Liver (tissue), 9 donors: ENCODE results near the gene DNAJA2. TPM values are rescaled to one million over a fixed set of nuclear protein-coding genes. Genes with fewer than 3 reads are reported as not detected.

Experiments used
- DNase-seq: peaks from one replicate; pipeline ENCODE4 v3.0.0-alpha.2; 2017; ENCODE audit warnings: low spot score
- H3K27ac ChIP-seq, 2 donors: one replicate each; pipeline ENCODE4 v1.7.0; 2013; ENCODE audit warnings: inconsistent platforms in 2 of 2, low read length in 2 of 2, control low read depth in 1 of 2, low read depth in 1 of 2, mild to moderate bottlenecking in 1 of 2
- H3K27me3 ChIP-seq, 4 donors: one replicate each; pipeline versions ENCODE4 v1.6.1 to v1.7.0; 2013; ENCODE audit warnings: low read length in 3 of 4, inconsistent platforms in 1 of 4, mild to moderate bottlenecking in 1 of 4, moderate library complexity in 1 of 4; ENCODE audit not compliant: control insufficient read depth in 4 of 4, insufficient read depth in 4 of 4
- H3K36me3 ChIP-seq, 4 donors: one replicate each; pipeline versions ENCODE4 v1.6.1 to v1.7.0; 2013; ENCODE audit warnings: low read length in 3 of 4, mild to moderate bottlenecking in 3 of 4, low read depth in 1 of 4, moderate library complexity in 1 of 4; ENCODE audit not compliant: control insufficient read depth in 4 of 4, insufficient read depth in 3 of 4
- H3K4me1 ChIP-seq, 4 donors: one replicate each; pipeline versions ENCODE4 v1.6.1 to v1.7.0; 2013; ENCODE audit warnings: low read length in 3 of 4, mild to moderate bottlenecking in 3 of 4, moderate library complexity in 1 of 4; ENCODE audit not compliant: control insufficient read depth in 4 of 4, insufficient read depth in 4 of 4
- H3K4me3 ChIP-seq, 3 donors: one replicate each; pipeline versions ENCODE4 v1.6.1 to v1.7.0; 2013; ENCODE audit warnings: low read length in 3 of 3, control low read depth in 1 of 3, low read depth in 1 of 3, mild to moderate bottlenecking in 1 of 3
- H3K9ac ChIP-seq, 2 donors: one replicate each; pipeline ENCODE4 v1.7.0; 2013; ENCODE audit warnings: low read length in 2 of 2, mild to moderate bottlenecking in 2 of 2, moderate library complexity in 2 of 2, control low read depth in 1 of 2, low read depth in 1 of 2
- H3K9me3 ChIP-seq, 4 donors: one replicate each; pipeline versions ENCODE4 v1.6.1 to v1.7.0; 2013; ENCODE audit warnings: low read length in 3 of 4; ENCODE audit not compliant: control insufficient read depth in 4 of 4
- EGR1 ChIP-seq, 2 donors: IDR thresholded peaks; 2 replicates each; pipeline ENCODE4 v1.6.1; 2016 to 2018; ENCODE audit warnings: antibody characterized with exemption in 2 of 2, low read depth in 2 of 2
- FOXA1 ChIP-seq: IDR thresholded peaks from 2 replicates; pipeline ENCODE4 v1.6.1; 2016; ENCODE audit warnings: antibody characterized with exemption
- FOXA2 ChIP-seq: IDR thresholded peaks from 2 replicates; pipeline ENCODE4 v1.6.1; 2016; ENCODE audit warnings: antibody characterized with exemption
- GABPA ChIP-seq, 2 donors: IDR thresholded peaks in 1 of 2; conservative IDR thresholded peaks in 1 of 2; 2 replicates each; pipeline ENCODE4 v1.6.1; 2016; ENCODE audit warnings: antibody characterized with exemption in 2 of 2, mild to moderate bottlenecking in 1 of 2, moderate library complexity in 1 of 2
- HNF4A ChIP-seq, 2 donors: conservative IDR thresholded peaks; 2 replicates each; pipeline ENCODE4 v1.6.1; 2016; ENCODE audit warnings: antibody characterized with exemption in 2 of 2, mild to moderate bottlenecking in 2 of 2
- HNF4G ChIP-seq: IDR thresholded peaks from 2 replicates; pipeline ENCODE4 v1.6.1; 2016; ENCODE audit warnings: antibody characterized with exemption
- JUND ChIP-seq, 2 donors: IDR thresholded peaks; 2 replicates each; pipeline ENCODE4 v1.6.1; 2016; ENCODE audit warnings: antibody characterized with exemption in 2 of 2
- NR2F2 ChIP-seq: IDR thresholded peaks from 2 replicates; pipeline ENCODE4 v1.6.1; 2016; ENCODE audit warnings: antibody characterized with exemption
- RAD21 ChIP-seq, 2 donors: IDR thresholded peaks; 2 replicates each; pipeline ENCODE4 v1.6.1; 2016; ENCODE audit warnings: antibody characterized with exemption in 2 of 2, mild to moderate bottlenecking in 2 of 2
- RXRA ChIP-seq, 2 donors: IDR thresholded peaks; 2 replicates each; pipeline ENCODE4 v1.6.1; 2017 to 2018; ENCODE audit warnings: antibody characterized with exemption in 2 of 2, mild to moderate bottlenecking in 1 of 2
- SP1 ChIP-seq: IDR thresholded peaks from 2 replicates; pipeline ENCODE4 v1.6.1; 2018; ENCODE audit warnings: antibody characterized with exemption, mild to moderate bottlenecking
- TAF1 ChIP-seq: conservative IDR thresholded peaks from 2 replicates; pipeline ENCODE4 v1.6.1; 2016; ENCODE audit warnings: antibody characterized with exemption, mild to moderate bottlenecking
- YY1 ChIP-seq: IDR thresholded peaks from 2 replicates; pipeline ENCODE4 v1.6.1; 2016; ENCODE audit warnings: antibody characterized with exemption, mild to moderate bottlenecking
- ZBTB33 ChIP-seq: IDR thresholded peaks from 2 replicates; pipeline ENCODE4 v1.6.1; 2016; ENCODE audit warnings: antibody characterized with exemption
- WGBS: extraction: QIAGEN DNeasy Blood & Tissue Kit; methylation state at CpG from one replicate; pipeline ENCODE4 v1.1.7; 2013; 5-methylcytosine and 5-hydroxymethylcytosine counted together
- polyA plus RNA-seq, 2 donors: library from polyadenylated mRNA; stranded (reverse) in 1 of 2; unstranded in 1 of 2; fragments of 200-250 nt in 1 of 2; fragments of >200 nt in 1 of 2; fragmentation: Nextera tagmentation in 1 of 2; extraction: Ambion mirVana in 1 of 2; gene quantifications; one replicate each; pipeline versions ENCODE4 v1.2.1 to v1.2.3, GENCODE V29; 2013 to 2015
- total RNA-seq, 2 donors: library from RNA; depleted of rRNA; stranded (reverse); fragments of >200 nt; gene quantifications; one replicate each; pipeline ENCODE4 v1.2.3, GENCODE V29; 2014
- TF ChIP-seq, protein P1 (sequence below): IDR thresholded peaks from 2 replicates; pipeline ENCODE4 v1.6.1; 2016; ENCODE audit warnings: antibody characterized with exemption
- TF ChIP-seq, protein P2 (sequence below): fragments of 150-350 bp; IDR thresholded peaks from 2 replicates; pipeline ENCODE4 v1.5.1; 2017; ENCODE audit warnings: improper control_type of control experiment, low read depth, low read length; ENCODE audit not compliant: missing input control
- TF ChIP-seq, protein P3 (sequence below): IDR thresholded peaks from 2 replicates; pipeline ENCODE4 v1.6.1; 2016; ENCODE audit warnings: antibody characterized with exemption, mild to moderate bottlenecking
- TF ChIP-seq, protein P4 (sequence below): IDR thresholded peaks from 2 replicates; pipeline ENCODE4 v1.6.1; 2016; ENCODE audit warnings: antibody characterized with exemption
- donor health status: healthy.
- donor health status: healthy.
- donor health status: healthy.
- donor health status: healthy.
- donor health status: healthy.

DNAJA2 gene
- total and polyA plus RNA-seq, 4 donors = 22.7 to 32.8 (median 25.5) TPM

GRCh38 chr16:46915483-46916025 is 57.9 kb downstream of the DNAJA2 start (continued):
- TF ChIP-seq, protein P1, sequence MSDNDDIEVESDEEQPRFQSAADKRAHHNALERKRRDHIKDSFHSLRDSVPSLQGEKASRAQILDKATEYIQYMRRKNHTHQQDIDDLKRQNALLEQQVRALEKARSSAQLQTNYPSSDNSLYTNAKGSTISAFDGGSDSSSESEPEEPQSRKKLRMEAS = no peak
- TF ChIP-seq SP1 (no peak), RXRA (IDR thresholded peaks at IDR 0.05) (no peak), YY1 (no peak), HNF4G (no peak), FOXA2 (no peak), HNF4A (conservative IDR thresholded peaks at IDR 0.05) (no peak), JUND (IDR thresholded peaks at IDR 0.05) (no peak)

DNA sequence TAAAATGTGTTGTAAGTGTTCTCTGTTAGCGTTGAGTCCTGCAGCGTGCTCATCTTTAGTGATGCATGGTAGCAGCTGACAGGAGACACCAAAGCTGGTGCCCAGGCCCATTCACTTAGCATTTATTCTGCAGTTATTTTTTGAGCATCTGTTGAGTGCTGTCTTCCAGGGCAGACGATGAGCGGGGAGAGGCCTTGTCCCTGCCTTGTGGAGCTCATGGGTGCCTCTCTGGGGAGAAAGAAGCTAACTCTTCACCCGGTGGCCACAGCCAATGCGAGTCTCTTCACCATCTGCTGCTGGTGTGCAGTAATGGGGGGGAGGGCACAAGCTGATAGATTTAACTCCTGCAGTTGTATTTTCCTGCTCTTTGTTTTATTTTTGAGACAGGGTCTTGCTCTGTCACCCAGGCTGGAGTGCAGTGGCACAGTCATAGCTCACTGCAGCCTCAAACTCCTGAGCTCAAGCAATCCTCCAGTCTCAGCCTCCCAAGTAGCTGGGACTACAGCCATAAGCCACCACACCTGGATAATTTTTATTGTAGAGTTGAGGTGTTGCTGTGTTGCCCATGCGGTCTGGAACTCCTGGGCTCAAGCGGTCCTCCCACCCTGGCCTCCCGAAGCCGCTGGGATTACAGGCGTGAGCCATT is 58.8 kb downstream of the DNAJA2 start:
- no peak overlapping the region for H3K27ac ChIP-seq
- H3K4me3 ChIP-seq = no peak overlapping the region
- H3K4me1 ChIP-seq = peaks cover 0 to 18% (median 12%) of the 10 kb centered on the region in 4 donors
- no peaks in the 10 kb centered on the region for H3K9me3 ChIP-seq
- H3K9ac ChIP-seq = no peak overlapping the region
- no peaks in the 10 kb centered on the region for H3K27me3 ChIP-seq
- no peak for DNase-seq
- whole genome bisulfite sequencing = 96% methylated on average over 11 of the region's 11 CpGs
- peaks cover 4 to 65% (median 50%) of the 10 kb centered on the region in 4 donors for H3K36me3 ChIP-seq
- TF ChIP-seq, protein P1 = no peak
- TF ChIP-seq RAD21 (IDR thresholded peaks at IDR 0.05) (no peak), GABPA (IDR thresholded peaks at IDR 0.05 in 1 of 2, conservative IDR thresholded peaks at IDR 0.05 in 1 of 2) (no peak), SP1 (no peak), NR2F2 (no peak), HNF4G (no peak), ZBTB33 (no peak), HNF4A (conservative IDR thresholded peaks at IDR 0.05) (no peak)
- TF ChIP-seq, protein P2, sequence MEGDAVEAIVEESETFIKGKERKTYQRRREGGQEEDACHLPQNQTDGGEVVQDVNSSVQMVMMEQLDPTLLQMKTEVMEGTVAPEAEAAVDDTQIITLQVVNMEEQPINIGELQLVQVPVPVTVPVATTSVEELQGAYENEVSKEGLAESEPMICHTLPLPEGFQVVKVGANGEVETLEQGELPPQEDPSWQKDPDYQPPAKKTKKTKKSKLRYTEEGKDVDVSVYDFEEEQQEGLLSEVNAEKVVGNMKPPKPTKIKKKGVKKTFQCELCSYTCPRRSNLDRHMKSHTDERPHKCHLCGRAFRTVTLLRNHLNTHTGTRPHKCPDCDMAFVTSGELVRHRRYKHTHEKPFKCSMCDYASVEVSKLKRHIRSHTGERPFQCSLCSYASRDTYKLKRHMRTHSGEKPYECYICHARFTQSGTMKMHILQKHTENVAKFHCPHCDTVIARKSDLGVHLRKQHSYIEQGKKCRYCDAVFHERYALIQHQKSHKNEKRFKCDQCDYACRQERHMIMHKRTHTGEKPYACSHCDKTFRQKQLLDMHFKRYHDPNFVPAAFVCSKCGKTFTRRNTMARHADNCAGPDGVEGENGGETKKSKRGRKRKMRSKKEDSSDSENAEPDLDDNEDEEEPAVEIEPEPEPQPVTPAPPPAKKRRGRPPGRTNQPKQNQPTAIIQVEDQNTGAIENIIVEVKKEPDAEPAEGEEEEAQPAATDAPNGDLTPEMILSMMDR = no peak

GRCh38 chr16:46911650-46912049 is 61.8 kb downstream of the DNAJA2 start:
- WGBS = 92% methylated on average over 4 of the region's 4 CpGs
- no peaks in the 10 kb centered on the region for H3K4me1 ChIP-seq
- no peak overlapping the region for H3K9ac ChIP-seq
- no peaks in the 10 kb centered on the region for H3K9me3 ChIP-seq
- no peak overlapping the region for H3K4me3 ChIP-seq
- H3K27me3 ChIP-seq = no peaks in the 10 kb centered on the region
- no peak overlapping the region for H3K27ac ChIP-seq
- H3K36me3 ChIP-seq = peaks cover 4 to 60% (median 51%) of the 10 kb centered on the region in 4 donors
- no peak for DNase-seq
- TF ChIP-seq EGR1 (IDR thresholded peaks at IDR 0.05; ENCODE audit: low read depth in 2 of 2) = no peak
- TF ChIP-seq GABPA (IDR thresholded peaks at IDR 0.05 in 1 of 2, conservative IDR thresholded peaks at IDR 0.05 in 1 of 2) = no peak
- no peak for TF ChIP-seq HNF4A (conservative IDR thresholded peaks at IDR 0.05)
- TF ChIP-seq, protein P2 = no peak
- TF ChIP-seq, protein P1 = no peak
- TF ChIP-seq SP1 = no peak
- TF ChIP-seq RAD21 (IDR thresholded peaks at IDR 0.05) = no peak
- TF ChIP-seq, protein P3, sequence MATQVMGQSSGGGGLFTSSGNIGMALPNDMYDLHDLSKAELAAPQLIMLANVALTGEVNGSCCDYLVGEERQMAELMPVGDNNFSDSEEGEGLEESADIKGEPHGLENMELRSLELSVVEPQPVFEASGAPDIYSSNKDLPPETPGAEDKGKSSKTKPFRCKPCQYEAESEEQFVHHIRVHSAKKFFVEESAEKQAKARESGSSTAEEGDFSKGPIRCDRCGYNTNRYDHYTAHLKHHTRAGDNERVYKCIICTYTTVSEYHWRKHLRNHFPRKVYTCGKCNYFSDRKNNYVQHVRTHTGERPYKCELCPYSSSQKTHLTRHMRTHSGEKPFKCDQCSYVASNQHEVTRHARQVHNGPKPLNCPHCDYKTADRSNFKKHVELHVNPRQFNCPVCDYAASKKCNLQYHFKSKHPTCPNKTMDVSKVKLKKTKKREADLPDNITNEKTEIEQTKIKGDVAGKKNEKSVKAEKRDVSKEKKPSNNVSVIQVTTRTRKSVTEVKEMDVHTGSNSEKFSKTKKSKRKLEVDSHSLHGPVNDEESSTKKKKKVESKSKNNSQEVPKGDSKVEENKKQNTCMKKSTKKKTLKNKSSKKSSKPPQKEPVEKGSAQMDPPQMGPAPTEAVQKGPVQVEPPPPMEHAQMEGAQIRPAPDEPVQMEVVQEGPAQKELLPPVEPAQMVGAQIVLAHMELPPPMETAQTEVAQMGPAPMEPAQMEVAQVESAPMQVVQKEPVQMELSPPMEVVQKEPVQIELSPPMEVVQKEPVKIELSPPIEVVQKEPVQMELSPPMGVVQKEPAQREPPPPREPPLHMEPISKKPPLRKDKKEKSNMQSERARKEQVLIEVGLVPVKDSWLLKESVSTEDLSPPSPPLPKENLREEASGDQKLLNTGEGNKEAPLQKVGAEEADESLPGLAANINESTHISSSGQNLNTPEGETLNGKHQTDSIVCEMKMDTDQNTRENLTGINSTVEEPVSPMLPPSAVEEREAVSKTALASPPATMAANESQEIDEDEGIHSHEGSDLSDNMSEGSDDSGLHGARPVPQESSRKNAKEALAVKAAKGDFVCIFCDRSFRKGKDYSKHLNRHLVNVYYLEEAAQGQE = no peak
- no peak for TF ChIP-seq TAF1
- TF ChIP-seq JUND (IDR thresholded peaks at IDR 0.05) = no peak
- TF ChIP-seq, protein P4, sequence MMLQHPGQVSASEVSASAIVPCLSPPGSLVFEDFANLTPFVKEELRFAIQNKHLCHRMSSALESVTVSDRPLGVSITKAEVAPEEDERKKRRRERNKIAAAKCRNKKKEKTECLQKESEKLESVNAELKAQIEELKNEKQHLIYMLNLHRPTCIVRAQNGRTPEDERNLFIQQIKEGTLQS = no peak
- no peak for TF ChIP-seq YY1
- TF ChIP-seq HNF4G = no peak
- TF ChIP-seq RXRA (IDR thresholded peaks at IDR 0.05) = no peak
- TF ChIP-seq FOXA1 = no peak
